Skeletal muscle satellite cell (primary cell): ENCODE measurements around the gene SEMA7A.

ENCODE experiments used
- H3K27me3 ChIP-seq: 2 replicates; pipeline ENCODE4 v1.7.0; 2013; ENCODE audit warnings: low read length; ENCODE audit not compliant: control insufficient read depth, insufficient read depth
- H3K36me3 ChIP-seq: 2 replicates; pipeline ENCODE4 v1.7.0; 2013; ENCODE audit warnings: mild to moderate bottlenecking, control low read depth, low read length; ENCODE audit not compliant: insufficient read depth
- H3K4me1 ChIP-seq: 2 replicates; pipeline ENCODE4 v1.7.0; 2013; ENCODE audit warnings: low read length; ENCODE audit not compliant: control insufficient read depth, insufficient read depth
- H3K4me2 ChIP-seq: 2 replicates; pipeline ENCODE4 v1.7.0; 2013; ENCODE audit warnings: mild to moderate bottlenecking, low read length
- H3K4me3 ChIP-seq: 2 replicates; pipeline ENCODE4 v1.7.0; 2013; ENCODE audit warnings: low read length
- H3K9ac ChIP-seq: 2 replicates; pipeline ENCODE4 v1.7.0; 2013; ENCODE audit warnings: mild to moderate bottlenecking, low read depth, low read length, moderate library complexity
- H3K9me3 ChIP-seq: replicated peaks from 2 replicates; pipeline ENCODE4 v1.7.0; 2013; ENCODE audit warnings: mild to moderate bottlenecking, control low read depth, low read length

Gene SEMA7A

DNA sequence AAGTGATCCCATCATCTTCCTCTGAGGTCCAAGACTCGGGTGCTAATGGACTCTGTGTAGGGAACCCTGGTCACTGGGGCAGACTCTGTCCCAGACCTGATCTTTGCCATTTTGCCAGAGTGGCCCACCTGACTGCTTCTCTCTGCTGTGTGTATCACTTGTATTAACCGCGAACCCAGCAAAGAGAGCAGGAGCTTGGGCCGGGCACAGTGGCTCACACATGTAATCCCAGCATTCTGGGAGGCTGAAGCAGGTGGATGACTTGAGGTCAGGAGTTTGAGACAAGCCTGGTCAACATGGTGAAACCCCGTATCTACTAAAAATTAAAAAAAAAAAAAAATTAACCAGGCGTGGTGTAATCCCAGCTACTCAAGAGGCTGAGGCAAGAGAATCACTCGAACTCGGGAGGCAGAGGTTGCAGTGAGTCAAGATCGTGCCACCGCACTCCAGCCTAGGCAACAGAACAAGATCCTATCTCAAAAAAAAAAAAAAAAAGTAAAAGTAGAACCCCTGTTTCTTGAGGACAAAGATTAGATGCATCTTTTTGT is 33.4 kb downstream of the SEMA7A start:
- Histone ChIP-seq H3K4me1 (peaks cover 72% of the 10 kb centered on the region), H3K4me3 (no peak overlapping the region), H3K9ac (peak overlapping the region; percentile 54)

DNA sequence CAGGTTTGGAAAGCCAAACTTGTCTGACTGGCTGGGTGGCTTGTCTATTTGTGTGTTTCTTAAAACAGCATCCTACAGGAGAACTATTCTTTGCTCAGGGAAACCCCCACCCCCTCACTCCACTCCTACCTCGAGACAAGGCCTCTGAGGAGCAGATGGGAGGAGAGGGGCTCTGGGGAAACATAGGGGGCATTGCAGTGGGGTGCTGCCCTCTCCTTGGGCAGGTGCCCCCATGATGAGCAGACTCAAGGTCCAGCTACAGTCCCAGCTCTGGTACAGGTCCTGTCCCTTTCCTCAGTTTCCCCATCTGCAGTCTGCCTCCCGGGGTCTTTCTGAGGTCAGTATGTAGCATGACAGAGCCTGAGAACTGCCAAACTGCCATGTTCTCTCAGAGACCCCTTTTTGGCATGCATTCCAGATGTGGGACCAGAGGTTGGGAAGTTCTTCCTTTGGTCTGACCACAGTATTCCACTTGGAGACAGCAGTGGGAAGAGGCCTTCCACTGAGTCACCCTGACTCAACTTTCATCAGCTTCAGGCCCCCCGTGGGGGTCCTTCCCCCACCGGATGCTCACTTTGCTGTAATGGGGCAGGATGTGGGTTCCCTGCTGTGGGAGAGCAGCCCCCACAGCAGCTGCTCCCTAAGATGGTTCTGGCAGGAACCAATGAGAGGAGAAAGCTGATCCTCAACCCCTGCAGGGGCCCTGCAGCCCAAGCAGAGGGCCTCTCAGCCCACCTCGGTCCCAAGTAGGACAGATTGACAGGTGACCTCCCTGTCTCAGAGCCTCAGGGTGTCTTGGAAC is 34.0 kb downstream of the SEMA7A start:
- peak overlapping the region; percentile 36 for H3K4me2 ChIP-seq
- H3K4me1 ChIP-seq: peaks cover 78% of the 10 kb centered on the region
- H3K4me3 ChIP-seq: no peak overlapping the region
- no peaks in the 10 kb centered on the region for H3K9me3 ChIP-seq
- H3K27me3 ChIP-seq: no peaks in the 10 kb centered on the region
- H3K9ac ChIP-seq: peak overlapping the region; percentile 54
- no peaks in the 10 kb centered on the region for H3K36me3 ChIP-seq

More for the DNA sequence above, 33.4 kb downstream of the SEMA7A start:
- Histone ChIP-seq H3K27me3 (no peaks in the 10 kb centered on the region), H3K4me2 (peak overlapping the region; percentile 36), H3K36me3 (no peaks in the 10 kb centered on the region), H3K9me3 (no peaks in the 10 kb centered on the region)

DNA sequence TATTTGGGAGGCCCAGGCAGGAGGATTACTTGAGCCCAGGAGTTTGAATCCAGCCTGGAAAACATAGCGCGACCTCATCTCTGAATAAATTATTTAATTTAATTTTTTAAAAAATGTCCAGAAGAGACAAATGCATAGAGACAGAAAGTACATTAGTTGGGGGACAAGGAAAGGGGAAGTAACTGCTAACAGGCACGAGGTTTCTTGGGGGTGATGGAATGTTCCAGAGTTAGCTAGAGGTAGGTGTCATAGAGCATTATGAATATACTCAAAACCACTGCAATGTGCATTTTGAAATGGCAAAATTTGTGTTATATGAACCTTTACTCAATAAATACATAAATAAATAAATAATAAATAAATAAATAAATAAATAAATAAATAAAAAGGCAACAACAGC is 34.7 kb downstream of the SEMA7A start:
- Histone ChIP-seq H3K27me3 (no peaks in the 10 kb centered on the region), H3K9me3 (no peaks in the 10 kb centered on the region), H3K4me1 (peaks cover 84% of the 10 kb centered on the region), H3K4me3 (no peak overlapping the region), H3K36me3 (no peaks in the 10 kb centered on the region), H3K9ac (peak overlapping the region; percentile 44), H3K4me2 (no peak overlapping the region)

DNA sequence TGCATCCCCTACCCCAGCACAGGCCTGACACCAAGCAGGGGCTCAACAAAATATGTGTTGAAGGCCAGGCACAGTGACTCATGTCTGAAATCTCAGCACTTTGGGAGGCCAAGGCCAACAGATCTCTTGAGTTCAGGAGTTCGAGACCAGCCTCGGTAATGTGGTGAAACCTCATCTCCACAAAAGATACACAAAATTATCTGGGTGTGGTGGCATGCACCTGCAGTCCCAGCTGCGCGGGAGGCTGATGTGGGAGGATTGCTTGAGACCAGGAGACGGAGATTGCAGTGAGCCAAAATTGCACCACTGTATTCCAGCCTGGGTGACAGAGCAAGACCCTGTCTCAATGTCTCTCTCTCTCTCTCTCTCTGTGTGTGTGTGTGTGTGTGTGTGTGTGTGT is 35.6 kb downstream of the SEMA7A start:
- Histone ChIP-seq H3K9me3 (no peaks in the 10 kb centered on the region), H3K4me3 (no peak overlapping the region), H3K4me1 (peaks cover 86% of the 10 kb centered on the region)

DNA sequence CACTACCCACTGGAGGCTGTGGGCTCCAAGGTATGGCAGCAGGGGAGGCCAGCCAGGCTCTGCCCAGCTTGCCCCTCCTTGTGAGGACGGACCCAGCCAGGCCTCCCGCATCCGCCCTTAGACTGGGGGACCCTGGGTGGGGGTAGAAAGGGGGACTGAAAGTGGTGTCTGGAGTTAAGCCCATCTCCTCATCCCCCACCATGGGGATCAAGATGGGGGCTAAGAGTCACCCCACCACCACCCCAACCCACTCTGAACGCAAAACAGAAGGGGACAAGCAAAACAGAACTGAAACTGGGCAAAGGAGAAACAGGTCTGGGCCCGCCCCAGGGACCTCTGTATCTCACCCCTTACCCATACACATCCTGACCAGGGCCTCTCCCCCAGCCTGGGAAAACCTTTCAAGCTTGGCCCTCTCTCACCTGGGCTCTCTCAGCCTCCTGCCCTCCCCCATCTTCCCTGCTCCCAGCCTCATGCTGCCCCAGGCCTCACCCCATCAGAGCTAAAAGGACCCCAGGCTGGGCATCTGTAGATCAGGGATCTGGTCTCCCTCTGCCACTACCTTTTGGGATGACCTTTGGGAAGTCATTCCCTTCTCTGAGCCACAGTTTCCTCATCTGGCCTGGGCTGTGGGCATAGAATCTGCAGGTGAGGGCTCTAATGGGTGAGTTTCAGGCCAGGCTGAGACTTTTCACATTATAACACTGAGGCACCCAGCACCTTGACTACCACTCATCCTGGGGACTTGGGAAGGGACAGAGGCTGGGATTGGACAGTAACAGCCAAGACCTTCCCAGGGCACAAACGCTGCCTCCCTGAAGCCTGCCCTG is 36.3 kb downstream of the SEMA7A start:
- Histone ChIP-seq H3K4me3 (no peak overlapping the region), H3K4me2 (peak overlapping the region; percentile 50), H3K9ac (peak overlapping the region; percentile 73), H3K4me1 (peaks cover 93% of the 10 kb centered on the region), H3K9me3 (no peaks in the 10 kb centered on the region), H3K36me3 (no peaks in the 10 kb centered on the region), H3K27me3 (no peaks in the 10 kb centered on the region)

More for the DNA sequence above, 35.6 kb downstream of the SEMA7A start:
- no peaks in the 10 kb centered on the region for H3K36me3 ChIP-seq
- peak overlapping the region; percentile 73 for H3K9ac ChIP-seq
- H3K4me2 ChIP-seq: no peak overlapping the region
- H3K27me3 ChIP-seq: no peaks in the 10 kb centered on the region

DNA sequence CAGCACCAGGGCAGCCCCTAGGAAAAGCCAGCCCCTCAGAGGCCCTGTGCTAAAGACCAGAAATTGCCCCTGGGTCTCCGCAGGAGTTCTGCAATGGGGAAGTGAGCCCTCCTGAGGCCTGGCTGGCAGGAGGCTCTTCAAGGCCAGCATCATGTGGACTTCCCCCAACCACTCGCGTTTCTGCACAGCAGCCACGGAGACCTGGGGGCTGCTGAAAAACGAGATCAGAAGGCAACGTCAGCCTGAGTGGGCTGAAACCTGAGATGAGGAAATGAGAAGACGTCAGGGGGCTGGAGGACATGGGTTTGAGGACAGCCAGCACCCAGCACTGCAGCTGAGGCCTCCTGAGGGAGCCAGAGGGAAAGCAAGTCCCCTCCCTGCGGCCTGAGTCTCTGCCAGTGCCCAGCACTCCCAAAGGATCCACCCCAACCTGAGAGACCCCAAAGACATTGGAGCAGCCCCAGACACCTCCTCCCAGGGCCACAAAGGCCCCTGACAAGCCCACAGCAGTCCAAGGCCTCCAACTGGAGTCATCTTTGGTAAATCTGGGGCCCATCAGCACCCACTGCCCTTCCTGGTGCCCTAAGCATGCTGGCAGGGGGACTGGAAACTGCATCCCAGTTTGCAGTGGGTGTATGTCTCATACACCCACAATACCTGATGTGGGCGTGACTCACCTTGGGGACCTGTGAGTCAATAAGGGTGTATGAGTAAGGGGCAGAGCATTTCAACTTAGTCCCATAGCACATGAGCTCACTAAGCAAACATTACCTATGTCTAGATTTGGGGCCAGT is 37.1 kb downstream of the SEMA7A start:
- H3K9me3 ChIP-seq: no peaks in the 10 kb centered on the region
- peak overlapping the region; percentile 50 for H3K4me2 ChIP-seq
- peak overlapping the region; percentile 73 for H3K9ac ChIP-seq
- H3K36me3 ChIP-seq: no peaks in the 10 kb centered on the region
- H3K4me3 ChIP-seq: peak overlapping the region; percentile 9
- H3K27me3 ChIP-seq: no peaks in the 10 kb centered on the region
- peaks cover 97% of the 10 kb centered on the region for H3K4me1 ChIP-seq

DNA sequence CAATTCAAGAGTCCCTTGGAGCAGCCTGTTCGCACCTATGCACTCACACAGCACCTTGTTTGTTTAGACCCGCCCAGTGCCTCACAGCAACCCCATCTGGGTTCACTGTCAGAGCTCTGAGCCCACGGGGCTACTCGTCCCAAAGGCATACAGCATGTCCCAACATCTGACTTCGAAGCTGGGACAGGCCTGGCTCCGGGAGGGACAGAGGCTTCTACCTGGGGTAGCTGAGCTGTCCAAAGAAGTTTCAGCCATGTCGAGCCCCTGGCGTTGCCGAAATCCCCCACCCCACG is 37.7 kb downstream of the SEMA7A start:
- Histone ChIP-seq H3K4me3 (no peak overlapping the region), H3K9me3 (no peaks in the 10 kb centered on the region), H3K9ac (peak overlapping the region; percentile 73), H3K4me2 (no peak overlapping the region), H3K4me1 (peaks cover 95% of the 10 kb centered on the region), H3K36me3 (no peaks in the 10 kb centered on the region), H3K27me3 (no peaks in the 10 kb centered on the region)

DNA sequence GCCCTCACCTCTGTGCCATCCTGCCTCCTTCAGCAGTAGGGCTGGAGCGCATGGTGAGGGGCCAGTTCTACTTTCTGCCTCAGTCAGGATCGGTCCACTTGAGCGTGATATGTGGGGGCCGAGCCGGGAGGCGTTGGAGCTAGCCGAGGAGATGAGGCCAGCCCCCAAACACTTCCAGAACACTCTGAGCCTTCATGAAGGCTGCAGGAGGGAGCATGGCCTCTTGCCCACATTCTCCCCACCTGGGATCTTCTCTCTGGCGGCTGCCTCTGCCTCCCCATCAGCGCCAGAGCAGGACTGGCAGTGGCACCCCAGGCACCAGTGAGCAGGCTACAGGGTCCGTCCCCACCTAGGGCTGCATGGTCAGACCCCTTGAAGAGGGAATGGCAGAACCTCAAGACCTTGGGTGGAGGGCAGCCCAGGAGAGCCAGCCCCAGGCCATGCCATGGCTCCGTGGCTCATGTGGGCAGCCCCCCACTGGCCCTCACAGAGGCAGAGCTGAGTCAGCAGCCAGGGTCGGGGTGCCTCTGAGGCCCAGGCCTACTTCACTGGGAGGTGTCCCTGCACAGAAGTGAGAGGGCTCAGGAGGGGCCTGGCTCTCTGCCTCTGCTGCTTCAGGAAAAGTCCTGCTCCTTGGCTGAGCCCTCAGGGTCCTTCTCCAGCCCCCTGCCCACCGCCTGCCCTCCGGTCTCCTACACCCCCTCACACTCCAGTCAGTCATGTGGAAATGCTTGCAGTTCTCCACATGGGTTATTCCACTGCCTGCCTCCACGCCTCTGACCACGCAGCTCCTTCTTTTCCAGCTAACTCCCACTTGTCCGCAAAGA is 38.2 kb downstream of the SEMA7A start:
- Histone ChIP-seq H3K4me2 (peak overlapping the region; percentile 23), H3K9me3 (no peaks in the 10 kb centered on the region), H3K27me3 (no peaks in the 10 kb centered on the region), H3K4me1 (peaks cover 89% of the 10 kb centered on the region), H3K4me3 (no peak overlapping the region), H3K36me3 (no peaks in the 10 kb centered on the region), H3K9ac (peak overlapping the region; percentile 73)

DNA sequence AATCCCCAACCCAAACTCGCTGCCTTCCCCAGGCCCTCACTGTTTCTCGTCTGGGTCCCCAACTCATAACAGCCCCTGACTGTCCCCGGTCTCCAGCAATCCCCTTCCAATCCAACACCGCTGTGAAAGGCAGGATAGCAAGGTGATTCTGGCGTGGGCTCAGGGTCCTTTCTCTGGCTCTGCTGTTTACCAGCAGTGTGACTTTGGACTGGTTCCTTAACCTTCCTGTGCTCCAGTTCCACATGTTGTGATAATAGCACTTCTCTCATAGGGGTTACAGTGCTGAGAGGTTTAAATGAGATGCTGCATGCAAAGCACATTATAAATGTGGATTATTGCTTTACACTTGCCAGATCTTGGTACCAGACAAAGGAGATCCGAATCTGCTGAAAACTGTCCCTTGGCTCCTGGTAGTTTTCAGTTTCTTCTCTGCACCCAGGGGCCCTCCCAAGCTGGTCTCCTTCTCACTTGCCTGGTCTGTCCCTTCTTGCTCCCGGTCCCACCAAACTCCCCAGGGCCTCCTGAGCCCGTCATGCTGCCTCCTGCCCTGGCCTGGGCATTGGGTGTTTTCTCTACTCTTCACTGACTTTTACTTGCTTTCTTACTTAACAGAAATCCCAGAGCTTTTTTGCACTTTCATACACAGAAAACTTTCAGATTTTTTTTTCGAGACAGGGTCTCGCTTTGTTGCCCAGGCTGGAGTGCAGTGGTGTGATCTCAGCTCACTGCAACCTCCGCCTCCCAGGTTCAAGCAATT is 39.5 kb downstream of the SEMA7A start:
- H3K36me3 ChIP-seq: no peaks in the 10 kb centered on the region
- H3K9ac ChIP-seq: peak overlapping the region; percentile 46
- no peaks in the 10 kb centered on the region for H3K9me3 ChIP-seq
- no peak overlapping the region for H3K4me3 ChIP-seq
- no peaks in the 10 kb centered on the region for H3K27me3 ChIP-seq
- H3K4me1 ChIP-seq: peaks cover 76% of the 10 kb centered on the region
- no peak overlapping the region for H3K4me2 ChIP-seq

DNA sequence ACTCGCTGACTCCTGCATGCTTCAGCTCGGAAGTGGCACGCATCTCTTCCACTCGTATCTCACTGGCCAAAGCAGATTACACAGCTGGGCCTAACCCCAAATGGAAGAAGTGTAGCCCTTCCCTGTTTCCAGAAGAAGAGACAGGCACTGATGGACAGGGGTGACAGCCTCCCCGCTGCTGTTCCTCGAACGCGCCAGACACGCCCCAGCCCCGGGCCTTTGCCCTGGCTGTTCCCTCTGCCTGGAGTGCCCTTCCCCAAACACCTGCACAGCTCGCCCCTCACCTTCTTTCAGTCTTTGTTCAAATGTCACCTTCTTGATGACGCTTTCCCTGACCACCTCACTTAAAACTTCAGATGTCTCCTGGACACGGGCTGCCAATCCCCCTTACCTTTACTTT is 40.3 kb downstream of the SEMA7A start:
- Histone ChIP-seq H3K9me3 (no peaks in the 10 kb centered on the region), H3K36me3 (no peaks in the 10 kb centered on the region), H3K4me3 (no peak overlapping the region), H3K4me1 (peaks cover 68% of the 10 kb centered on the region), H3K4me2 (no peak overlapping the region), H3K27me3 (no peaks in the 10 kb centered on the region), H3K9ac (no peak overlapping the region)
